B cell (primary cell): ENCODE data around the gene CCNG2. TPM values are rescaled to one million over a fixed set of nuclear protein-coding genes. Genes with fewer than 3 reads are reported as not detected.
A peak's percentile ranks its signal among the peaks of the same experiment; 100 is the strongest.

ENCODE experiments used
- ATAC-seq: fragments of 200-7000 bp; cut with Tn5 transposase; one replicate; pipeline ENCODE4 v1.10.0; 2021; ENCODE audit warnings: low read depth, mild to moderate bottlenecking, moderate number of reproducible peaks, moderate library complexity
- CTCF ChIA-PET: fragments of 350-600 bp; sonication (Branson Sonifier 250); formaldehyde crosslinking; loops from one replicate; lab custom pipeline; 2021; ENCODE audit warnings: antibody characterized with exemption, inconsistent platforms; lab: Charles Lee
- POLR2A ChIA-PET: fragments of 350-600 bp; sonication (Branson Sonifier 250); formaldehyde crosslinking; loops from one replicate; lab custom pipeline; 2021; ENCODE audit warnings: antibody characterized with exemption; lab: Charles Lee
- DNase-seq: peaks from one replicate; pipeline ENCODE4 v3.0.0; 2013
- H2AFZ ChIP-seq: 2 replicates; pipeline ENCODE4 v1.6.1; 2012; ENCODE audit warnings: mild to moderate bottlenecking, low read depth, low read length; ENCODE audit not compliant: insufficient read depth, poor library complexity, severe bottlenecking
- H3K27ac ChIP-seq, 2 donors: 1 replicate in 1 of 2; 2 replicates in 1 of 2; pipeline ENCODE4 v1.5.1; 2012 to 2013; ENCODE audit warnings: low read length in 2 of 2, mild to moderate bottlenecking in 2 of 2, moderate library complexity in 1 of 2
- H3K27me3 ChIP-seq, 4 experiments: fragments of 200-600 bp in 1 of 4; sonication (generic) in 1 of 4; replicated peaks in 1 of 4; 1 replicate in 2 of 4; 2 replicates in 2 of 4; pipeline versions ENCODE4 v1.6.1 to v1.7.0; 2013 to 2016; ENCODE audit warnings: low read length in 3 of 4, mild to moderate bottlenecking in 2 of 4, mixed read lengths in 1 of 4, moderate library complexity in 1 of 4; ENCODE audit not compliant: insufficient read depth in 4 of 4, control insufficient read depth in 3 of 4; ENCODE audit errors: control extremely low read depth in 1 of 4
- H3K36me3 ChIP-seq, 2 experiments: replicated peaks in 1 of 2; 1 replicate in 1 of 2; 2 replicates in 1 of 2; pipeline versions ENCODE4 v1.6.1 to v1.7.1; 2013; ENCODE audit warnings: low read length in 1 of 2; ENCODE audit not compliant: insufficient read depth in 2 of 2, control insufficient read depth in 1 of 2; ENCODE audit errors: control extremely low read depth in 1 of 2, extremely low read depth in 1 of 2
- H3K4me1 ChIP-seq, 2 donors: fragments of 200-600 bp in 1 of 2; sonication (generic) in 1 of 2; 1 replicate in 1 of 2; 2 replicates in 1 of 2; pipeline versions ENCODE4 v1.5.1 to v1.6.1; 2013 to 2017; ENCODE audit warnings: low read length in 2 of 2; ENCODE audit not compliant: control insufficient read depth in 2 of 2, insufficient read depth in 2 of 2
- H3K4me2 ChIP-seq: replicated peaks from 2 replicates; pipeline ENCODE3; 2012; ENCODE audit warnings: mild to moderate bottlenecking, low read depth, low read length; ENCODE audit not compliant: poor library complexity, severe bottlenecking
- H3K4me3 ChIP-seq, 5 experiments: fragments of 200-600 bp in 1 of 5; sonication (generic) in 1 of 5; 1 replicate in 3 of 5; 2 replicates in 2 of 5; pipeline versions ENCODE4 v1.5.1 to v1.7.0; 2011 to 2016; ENCODE audit warnings: low read length in 4 of 5, mild to moderate bottlenecking in 4 of 5, low read depth in 2 of 5, control low read depth in 1 of 5, moderate library complexity in 1 of 5; ENCODE audit not compliant: insufficient read depth in 1 of 5; ENCODE audit errors: control extremely low read depth in 1 of 5, extremely low read depth in 1 of 5
- H3K79me2 ChIP-seq: fragments of 200-600 bp; sonication (generic); one replicate; pipeline ENCODE4 v1.6.0; 2016; ENCODE audit warnings: low read length; ENCODE audit not compliant: control insufficient read depth, insufficient read depth
- H3K9ac ChIP-seq: fragments of 200-600 bp; sonication (generic); 2 replicates; pipeline ENCODE4 v1.6.1; 2017; ENCODE audit warnings: mild to moderate bottlenecking, low read length, moderate library complexity
- H3K9me3 ChIP-seq, 3 donors: one replicate each; pipeline versions ENCODE4 v1.6.1 to v1.7.1; 2013; ENCODE audit warnings: low read length in 2 of 3; ENCODE audit not compliant: control insufficient read depth in 2 of 3, insufficient read depth in 1 of 3; ENCODE audit errors: control extremely low read depth in 1 of 3
- H4K20me1 ChIP-seq: 2 replicates; pipeline ENCODE4 v1.6.0; 2012; ENCODE audit warnings: mild to moderate bottlenecking, low read length; ENCODE audit not compliant: insufficient read depth, control insufficient read depth, poor library complexity, severe bottlenecking
- H3K27ac Mint-ChIP-seq: one replicate; pipeline ENCODE4 v1.8.0; 2021; ENCODE audit warnings: mixed read lengths
- H3K27me3 Mint-ChIP-seq: one replicate; pipeline ENCODE4 v1.8.0; 2021; ENCODE audit warnings: mixed read lengths
- H3K4me1 Mint-ChIP-seq: one replicate; pipeline ENCODE4 v1.8.0; 2021; ENCODE audit warnings: mixed read lengths
- H3K4me3 Mint-ChIP-seq: one replicate; pipeline ENCODE4 v1.8.0; 2021; ENCODE audit warnings: mixed read lengths
- H3K9me3 Mint-ChIP-seq: one replicate; pipeline ENCODE4 v1.8.0; 2022; ENCODE audit warnings: mixed read lengths; ENCODE audit not compliant: insufficient read depth
- EZH2 ChIP-seq: IDR thresholded peaks from 2 replicates; pipeline ENCODE4 v1.6.1; 2012; ENCODE audit warnings: borderline replicate concordance, low read depth, mild to moderate bottlenecking, moderate library complexity, low read length; ENCODE audit not compliant: insufficient read depth, poor library complexity, severe bottlenecking
- WGBS: methylation state at CpG from one replicate; pipeline ENCODE4 v1.1.5; 2013; ENCODE audit warnings: missing lambda C conversion rate; ENCODE audit not compliant: insufficient coverage; 5-methylcytosine and 5-hydroxymethylcytosine counted together
- intact Hi-C: fragments of 100-400 bp; cut with micrococcal nuclease; formaldehyde crosslinking; loops from one replicate; pipeline ENCODE4 v1.10.0; 2022
- polyA plus RNA-seq: library from polyadenylated mRNA; depleted of rRNA; stranded (reverse); fragments of >200 nt; gene quantifications from 2 replicates; pipeline ENCODE4 v1.2.3, GENCODE V29; 2012
- total RNA-seq, 2 donors: library from RNA; stranded (reverse); fragments of 120-200 nt in 1 of 2; gene quantifications; 1 replicate in 1 of 2; 2 replicates in 1 of 2; pipeline versions ENCODE4 v1.2.3 to v1.2.4, GENCODE V29; 2013 to 2022
- TF ChIP-seq, protein P1 (sequence below): fragments of 200-600 bp; IDR thresholded peaks from one replicate; pipeline ENCODE4 v1.8.0; 2022; ENCODE audit warnings: antibody characterized with exemption, mild to moderate bottlenecking

CCNG2 gene
- total and polyA plus RNA-seq, 2 donors (not counting 1 experiment from before 2014, with no cell fraction given): 39.9 to 71.9 TPM

DNA sequence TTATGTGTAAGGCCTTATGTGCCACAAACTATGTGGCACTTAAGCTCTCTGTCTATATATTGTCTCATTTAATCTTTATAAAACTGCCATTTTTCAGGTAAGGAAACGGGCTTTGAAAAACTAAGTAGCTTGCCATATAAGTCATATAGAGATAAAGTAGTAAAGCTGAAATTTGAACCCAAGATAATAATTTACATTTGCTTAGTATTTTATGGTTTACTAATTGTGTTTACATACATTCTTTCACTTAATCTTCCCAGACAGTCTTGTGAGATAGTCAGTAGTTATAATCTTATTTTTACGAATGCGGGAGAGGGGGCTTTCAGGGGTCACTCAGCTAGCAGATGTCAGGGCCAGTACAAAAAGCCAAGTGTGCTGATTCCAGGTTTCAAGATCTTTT lies 13.9 kb upstream of the CCNG2 start:
- no peak overlapping the region for H3K4me3 Mint-ChIP-seq
- no peaks in the 10 kb centered on the region for H3K27me3 Mint-ChIP-seq
- ATAC-seq (no peak), DNase-seq (no peak)
- H3K9me3 ChIP-seq: peaks cover 0 to 1% (median 0%) of the 10 kb centered on the region in 3 donors
- no peak overlapping the region for H3K27ac Mint-ChIP-seq
- no CpG with 5 or more reads among the region's 3 CpGs for WGBS
- no peaks in the 10 kb centered on the region for H3K9me3 Mint-ChIP-seq
- no peaks in the 10 kb centered on the region for H3K79me2 ChIP-seq
- peaks cover 25% of the 10 kb centered on the region for H3K4me1 Mint-ChIP-seq
- H3K4me1 ChIP-seq: peaks cover 19 to 20% of the 10 kb centered on the region in 2 donors
- no peak overlapping the region for H3K9ac ChIP-seq
- CTCF ChIA-PET: interaction anchor here (1.7 to 2.9 kb wide), 3 partner anchors 13 to 48 kb away, joined by 5 to 9 read pairs (median 5); no protein-coding TSS in a partner anchor
- no peak overlapping the region for H3K4me2 ChIP-seq
- intact Hi-C loops: no loop called here
- TF ChIP-seq, protein P1, sequence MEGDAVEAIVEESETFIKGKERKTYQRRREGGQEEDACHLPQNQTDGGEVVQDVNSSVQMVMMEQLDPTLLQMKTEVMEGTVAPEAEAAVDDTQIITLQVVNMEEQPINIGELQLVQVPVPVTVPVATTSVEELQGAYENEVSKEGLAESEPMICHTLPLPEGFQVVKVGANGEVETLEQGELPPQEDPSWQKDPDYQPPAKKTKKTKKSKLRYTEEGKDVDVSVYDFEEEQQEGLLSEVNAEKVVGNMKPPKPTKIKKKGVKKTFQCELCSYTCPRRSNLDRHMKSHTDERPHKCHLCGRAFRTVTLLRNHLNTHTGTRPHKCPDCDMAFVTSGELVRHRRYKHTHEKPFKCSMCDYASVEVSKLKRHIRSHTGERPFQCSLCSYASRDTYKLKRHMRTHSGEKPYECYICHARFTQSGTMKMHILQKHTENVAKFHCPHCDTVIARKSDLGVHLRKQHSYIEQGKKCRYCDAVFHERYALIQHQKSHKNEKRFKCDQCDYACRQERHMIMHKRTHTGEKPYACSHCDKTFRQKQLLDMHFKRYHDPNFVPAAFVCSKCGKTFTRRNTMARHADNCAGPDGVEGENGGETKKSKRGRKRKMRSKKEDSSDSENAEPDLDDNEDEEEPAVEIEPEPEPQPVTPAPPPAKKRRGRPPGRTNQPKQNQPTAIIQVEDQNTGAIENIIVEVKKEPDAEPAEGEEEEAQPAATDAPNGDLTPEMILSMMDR: no peak
- no peak for TF ChIP-seq EZH2
- no peak overlapping the region for H3K27ac ChIP-seq
- H3K27me3 ChIP-seq: no peaks in the 10 kb centered on the region
- no peak overlapping the region for H2AFZ ChIP-seq
- no peaks in the 10 kb centered on the region for H3K36me3 ChIP-seq
- H4K20me1 ChIP-seq: no peaks in the 10 kb centered on the region
- H3K4me3 ChIP-seq: no peak overlapping the region
- POLR2A ChIA-PET: interaction anchor here (0.5 kb wide), 1 partner anchor 17 kb away, joined by 11 read pairs; no protein-coding TSS in a partner anchor

DNA sequence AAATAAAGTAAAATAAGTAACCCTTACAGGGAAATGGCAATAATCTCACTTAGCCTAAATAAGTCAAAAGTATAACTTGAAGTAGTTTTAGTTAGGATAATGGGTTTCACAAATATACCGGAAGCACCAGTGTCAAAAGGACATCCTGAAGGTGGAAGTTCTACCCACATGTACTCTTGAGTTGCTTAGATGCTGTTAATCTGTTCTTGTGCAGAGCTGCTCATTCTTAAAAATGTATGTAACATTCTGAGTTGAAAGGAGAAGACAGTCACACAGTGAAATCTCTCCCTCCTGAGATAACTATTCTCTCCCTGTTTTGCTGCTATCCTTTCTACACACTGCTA lies 11.2 kb upstream of the CCNG2 start:
- H3K79me2 ChIP-seq: peaks cover 4% of the 10 kb centered on the region
- 0% methylated on average over 1 of the region's 1 CpG for WGBS
- H3K4me1 ChIP-seq: peaks cover 21% of the 10 kb centered on the region in 2 donors
- ChIA-PET POLR2A (interaction anchor here (0.6 kb wide), 1 partner anchor 22 kb away, joined by 4 read pairs; no protein-coding TSS in a partner anchor), CTCF (interaction anchor here (0.7 to 1.3 kb wide), 9 partner anchors 9 to 89 kb away, joined by 3 to 5 read pairs (median 3); no protein-coding TSS in a partner anchor)
- Mint-ChIP-seq H3K4me3 (peak overlapping the region; percentile 53), H3K27ac (peak overlapping the region; percentile 71), H3K27me3 (no peaks in the 10 kb centered on the region), H3K9me3 (no peaks in the 10 kb centered on the region), H3K4me1 (peaks cover 27% of the 10 kb centered on the region)
- no peaks in the 10 kb centered on the region for H4K20me1 ChIP-seq
- peak overlapping the region; percentile 9 to 35 for H3K27ac ChIP-seq
- H3K36me3 ChIP-seq: no peaks in the 10 kb centered on the region
- H3K4me3 ChIP-seq: peak overlapping the region in 1 of 5 experiments; percentile 12
- H3K27me3 ChIP-seq: no peaks in the 10 kb centered on the region
- peaks cover 0 to 1% (median 0%) of the 10 kb centered on the region in 3 donors for H3K9me3 ChIP-seq
- H3K9ac ChIP-seq: no peak overlapping the region
- peak; percentile 31 for ATAC-seq
- intact Hi-C loops: no loop called here
- TF ChIP-seq, protein P1: no peak
- TF ChIP-seq EZH2: no peak
- peak; percentile 22 for DNase-seq
- peak overlapping the region; percentile 41 for H3K4me2 ChIP-seq
- peak overlapping the region; percentile 47 for H2AFZ ChIP-seq
